Ovary (tissue), 9 donors: ENCODE data around the gene MAN1C1. TPM values are rescaled to one million over a fixed set of nuclear protein-coding genes. Genes with fewer than 3 reads are reported as not detected.
A peak's percentile ranks its signal among the peaks of the same experiment; 100 is the strongest.

Experiments
- DNase-seq, 5 donors: peaks; one replicate each; pipeline ENCODE4 v3.0.0-alpha.2; 2019 to 2020
- H3K27ac ChIP-seq, 2 donors: fragments of 200-600 bp; one replicate each; pipeline versions ENCODE4 v1.5.1 to v1.8.0; 2019 to 2022
- H3K27me3 ChIP-seq: fragments of 200-600 bp; one replicate; pipeline ENCODE4 v1.8.0; 2022
- H3K36me3 ChIP-seq: fragments of 200-600 bp; sonication (generic); one replicate; pipeline ENCODE4 v1.5.1; 2019
- H3K4me1 ChIP-seq: one replicate; pipeline ENCODE4 v1.8.1; 2013; ENCODE audit warnings: mild to moderate bottlenecking, moderate library complexity; ENCODE audit not compliant: insufficient read depth
- H3K4me3 ChIP-seq: fragments of 200-600 bp; sonication (generic); one replicate; pipeline ENCODE4 v1.5.1; 2017
- H3K9me3 ChIP-seq, 2 donors: fragments of 200-600 bp in 1 of 2; sonication (generic) in 1 of 2; one replicate each; pipeline versions ENCODE4 v1.5.1 to v1.8.1; 2013 to 2019; ENCODE audit warnings: mild to moderate bottlenecking in 1 of 2, moderate library complexity in 1 of 2
- CTCF ChIP-seq, 3 donors: fragments of 450-650 bp in 2 of 3; fragments of 200-600 bp in 1 of 3; IDR thresholded peaks; one replicate each; pipeline versions ENCODE4 v1.5.1 to v1.8.0; 2016 to 2022; ENCODE audit warnings: antibody characterized with exemption in 3 of 3, mild to moderate bottlenecking in 1 of 3
- EP300 ChIP-seq: sonication (generic); formaldehyde crosslinking; IDR thresholded peaks from one replicate; pipeline ENCODE4 v1.6.1; 2017; ENCODE audit warnings: antibody characterized with exemption
- POLR2A ChIP-seq: fragments of 450-650 bp; IDR thresholded peaks from one replicate; pipeline ENCODE4 v1.6.1; 2017; ENCODE audit warnings: antibody characterized with exemption, mild to moderate bottlenecking, moderate library complexity
- WGBS, 3 donors: extraction: QIAGEN DNeasy Blood & Tissue Kit in 1 of 3; methylation state at CpG; one replicate each; pipeline versions ENCODE4 v1.1.5 to v1.1.7; 2013 to 2017; 5-methylcytosine and 5-hydroxymethylcytosine counted together
- intact Hi-C, 4 donors: fragments of 100-400 bp; cut with DNase I; formaldehyde crosslinking; loops; one replicate each; pipeline versions ENCODE4 v1.11.0 to v1.15.1; 2022 to 2023
- polyA plus RNA-seq, 2 donors: library from polyadenylated mRNA; stranded (reverse); fragments of 200-250 nt in 1 of 2; fragments of 350-450 nt in 1 of 2; fragmentation: Illumina TruSeq in 1 of 2; extraction: RNeasy Lipid Tissue Mini Kit (QIAGEN cat#74804) in 1 of 2; gene quantifications; one replicate each; pipeline ENCODE4 v1.2.3, GENCODE V29; 2013 to 2014
- total RNA-seq, 7 donors: library from RNA; depleted of rRNA in 2 of 7; stranded (reverse); fragments of >200 nt in 2 of 7; fragmentation: NEBNext Ultra II Directional in 3 of 7; extraction: Animal tissue kit (Norgen Biotek cat#: 25700) in 3 of 7; gene quantifications; one replicate each; pipeline versions ENCODE4 v1.1.0 to v1.2.4, GENCODE V29; 2016 to 2023
- donor health status: DM: no; HTN: no; CAD: no; lungs with moderate emphysema.
- donor health status: DM: no; HTN: no; CAD: no.
- donor health status: Bipolar disorder and iron deficiency.
- donor health status: DM: yes; HTN: yes; CAD: no.
- donor health status: DM: no; HTN: no; CAD: no.
- donor health status: DM: yes; HTN: yes; CAD: no.

Gene MAN1C1
- total and polyA plus RNA-seq, 9 donors, result 18.0 to 59.2 (median 33.1) TPM

- Histone ChIP-seq H3K27me3 (no peaks in the 10 kb centered on the region), H3K4me3 (no peak overlapping the region), H3K9me3 (no peaks in the 10 kb centered on the region), H3K27ac (no peak overlapping the region), H3K36me3 (no peaks in the 10 kb centered on the region), H3K4me1 (peaks cover 8% of the 10 kb centered on the region)
- WGBS, 3 donors, result 66 to 86% (median 85%) methylated on average over 4 to 5 of the region's 5 CpGs
- intact Hi-C loops, result no loop called here
- TF ChIP-seq POLR2A (no peak), EP300 (no peak), CTCF (IDR thresholded peaks at IDR 0.05) (no peak)
- DNase-seq, result no peak
Observed at GRCh38 chr1:25572107-25572506, 44.5 kb upstream of the MAN1C1 start.

- intact Hi-C loops, result no loop called here
- Histone ChIP-seq H3K27me3 (no peaks in the 10 kb centered on the region), H3K9me3 (no peaks in the 10 kb centered on the region), H3K27ac (no peak overlapping the region), H3K36me3 (no peaks in the 10 kb centered on the region), H3K4me3 (no peak overlapping the region), H3K4me1 (peaks cover 2% of the 10 kb centered on the region)
- TF ChIP-seq EP300, result no peak
- peak in 2 of 3 donors; percentile 17 to 19 for TF ChIP-seq CTCF (IDR thresholded peaks at IDR 0.05)
- WGBS, 3 donors, result 27 to 32% (median 27%) methylated on average over 18 of the region's 18 CpGs
- peak in 1 of 5 donors; percentile 54 for DNase-seq
Observed at GRCh38 chr1:25572708-25573590, 43.6 kb upstream of the MAN1C1 start.

- Histone ChIP-seq H3K27me3 (no peaks in the 10 kb centered on the region), H3K4me1 (peaks cover under 1% of the 10 kb centered on the region), H3K9me3 (no peaks in the 10 kb centered on the region), H3K27ac (no peak overlapping the region), H3K4me3 (no peak overlapping the region), H3K36me3 (no peaks in the 10 kb centered on the region)
- 65 to 75% (median 75%) methylated on average over 9 of the region's 9 CpGs for WGBS, 3 donors
- no peak for DNase-seq
- intact Hi-C loops, result no loop called here
- TF ChIP-seq POLR2A (no peak), CTCF (IDR thresholded peaks at IDR 0.05) (no peak), EP300 (no peak)
Observed at GRCh38 chr1:25573591-25573930, 43.0 kb upstream of the MAN1C1 start.

GRCh38 chr1:25573961-25574360 lies 42.6 kb upstream of the MAN1C1 start:
- Histone ChIP-seq H3K4me1 (no peaks in the 10 kb centered on the region), H3K27ac (no peak overlapping the region), H3K4me3 (no peak overlapping the region), H3K27me3 (no peaks in the 10 kb centered on the region), H3K9me3 (no peaks in the 10 kb centered on the region), H3K36me3 (no peaks in the 10 kb centered on the region)
- TF ChIP-seq CTCF (IDR thresholded peaks at IDR 0.05) (no peak), EP300 (no peak), POLR2A (no peak)
- 71 to 81% (median 77%) methylated on average over 8 of the region's 8 CpGs for WGBS, 3 donors
- intact Hi-C loops, result no loop called here
- DNase-seq, result no peak
